Measurements from ENCODE around the gene NLK.
"Not testable (repeated sequence)": the region's sequence is repeated elsewhere in the genome, so short reads cannot be mapped to it uniquely, and the experiment has no call there.

NLK gene

DNA sequence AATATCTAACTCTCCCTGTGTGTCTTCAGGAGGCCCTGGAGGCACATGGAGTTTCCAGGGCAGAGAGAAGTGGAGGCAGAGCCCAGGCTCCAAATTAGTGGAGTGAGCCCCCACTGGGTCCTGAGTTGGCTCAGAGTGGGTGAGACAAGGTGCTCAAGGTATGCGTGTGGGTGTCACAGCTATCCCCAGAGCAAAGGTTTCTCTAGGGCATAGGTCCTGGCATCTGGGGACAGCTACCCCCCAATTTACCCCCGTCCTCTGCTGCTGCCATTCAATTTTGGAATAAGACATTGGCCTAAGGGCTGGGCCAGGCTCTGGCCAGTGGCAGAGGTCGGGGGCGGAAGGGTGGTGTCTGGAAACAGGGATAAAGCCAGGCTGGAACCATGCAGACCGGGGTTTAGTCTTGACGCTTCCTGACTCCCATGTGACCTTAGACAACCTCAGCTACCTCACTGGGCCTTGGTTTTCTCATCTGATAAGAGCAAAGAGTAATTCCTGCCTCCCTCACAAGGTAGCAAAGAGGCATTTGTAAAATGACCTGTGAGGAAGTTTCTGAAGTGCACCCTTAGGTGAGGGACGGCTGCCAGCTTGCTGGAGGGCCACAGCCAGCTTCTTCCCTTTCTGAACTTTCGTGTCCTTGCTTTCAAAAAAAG lies 198.3 kb downstream of the NLK start:
- no peak for DNase-seq (ENCODE audit: low spot score)
- TF ChIP-seq, protein P1, sequence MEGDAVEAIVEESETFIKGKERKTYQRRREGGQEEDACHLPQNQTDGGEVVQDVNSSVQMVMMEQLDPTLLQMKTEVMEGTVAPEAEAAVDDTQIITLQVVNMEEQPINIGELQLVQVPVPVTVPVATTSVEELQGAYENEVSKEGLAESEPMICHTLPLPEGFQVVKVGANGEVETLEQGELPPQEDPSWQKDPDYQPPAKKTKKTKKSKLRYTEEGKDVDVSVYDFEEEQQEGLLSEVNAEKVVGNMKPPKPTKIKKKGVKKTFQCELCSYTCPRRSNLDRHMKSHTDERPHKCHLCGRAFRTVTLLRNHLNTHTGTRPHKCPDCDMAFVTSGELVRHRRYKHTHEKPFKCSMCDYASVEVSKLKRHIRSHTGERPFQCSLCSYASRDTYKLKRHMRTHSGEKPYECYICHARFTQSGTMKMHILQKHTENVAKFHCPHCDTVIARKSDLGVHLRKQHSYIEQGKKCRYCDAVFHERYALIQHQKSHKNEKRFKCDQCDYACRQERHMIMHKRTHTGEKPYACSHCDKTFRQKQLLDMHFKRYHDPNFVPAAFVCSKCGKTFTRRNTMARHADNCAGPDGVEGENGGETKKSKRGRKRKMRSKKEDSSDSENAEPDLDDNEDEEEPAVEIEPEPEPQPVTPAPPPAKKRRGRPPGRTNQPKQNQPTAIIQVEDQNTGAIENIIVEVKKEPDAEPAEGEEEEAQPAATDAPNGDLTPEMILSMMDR (IDR thresholded peaks at IDR 0.05; ENCODE audit: extremely low read depth, missing control alignments), result no peak

GRCh38 chr17:28242791-28243190 lies 200.3 kb downstream of the NLK start:
- TF ChIP-seq, protein P1 (IDR thresholded peaks at IDR 0.05; ENCODE audit: extremely low read depth, missing control alignments), result no peak
- DNase-seq (ENCODE audit: low spot score), result no peak

GRCh38 chr17:28243268-28243667 lies 200.8 kb downstream of the NLK start:
- DNase-seq (ENCODE audit: low spot score), result not testable (repeated sequence)

- DNase-seq (ENCODE audit: low spot score), result no peak
- TF ChIP-seq, protein P1 (IDR thresholded peaks at IDR 0.05; ENCODE audit: extremely low read depth, missing control alignments), result no peak
Measured at GRCh38 chr17:28244446-28244845, 202.0 kb downstream of the NLK start.
